ENCODE results near the gene DARS1. TPM values are rescaled to one million over a fixed set of nuclear protein-coding genes. Genes with fewer than 3 reads are reported as not detected.

Gene DARS1
- polyA plus RNA-seq, 1 donor (not counting 4 experiments of a cell fraction or from before 2014, with no cell fraction given), result 129 TPM

DNA sequence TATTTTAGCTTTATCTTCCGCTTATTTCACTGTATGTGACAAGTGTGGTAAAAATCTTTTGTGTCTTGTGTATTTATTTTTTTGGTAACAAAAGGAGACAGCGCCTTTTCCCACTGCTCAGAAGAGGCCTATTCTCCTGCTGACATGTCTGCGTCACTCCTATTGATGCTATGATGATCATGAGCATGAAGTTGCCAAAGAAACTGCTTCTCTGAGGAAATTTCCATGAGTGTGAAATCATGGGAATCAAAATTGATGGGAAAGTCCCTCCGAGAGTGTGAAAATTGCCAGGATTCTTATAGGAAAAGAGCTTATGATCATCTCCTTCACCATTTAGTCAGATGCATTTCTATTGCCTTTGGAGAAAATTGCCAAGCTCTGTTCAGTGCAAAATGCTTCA, 36.5 kb upstream of the DARS1 start:
- Histone ChIP-seq H3K9me1 (ENCODE audit: control insufficient read depth, extremely low read depth, insufficient read depth, low read length) (no peaks in the 10 kb centered on the region), H3K27me3 (ENCODE audit: control insufficient read depth, extremely low read depth, insufficient read depth, low read length) (peaks cover 3% of the 10 kb centered on the region), H4K20me1 (ENCODE audit: control insufficient read depth, extremely low read depth, insufficient read depth, low read length) (no peaks in the 10 kb centered on the region), H3K79me2 (ENCODE audit: control insufficient read depth, insufficient read depth, low read length) (no peaks in the 10 kb centered on the region), H3K4me3 (ENCODE audit: control insufficient read depth in 2 of 3, extremely low read depth in 1 of 3, insufficient read depth in 2 of 3, low read depth in 1 of 3, low read length in 3 of 3) (no peak overlapping the region), H3K27ac (ENCODE audit: control insufficient read depth, insufficient read depth, low read length) (no peak overlapping the region), H3K4me2 (ENCODE audit: control insufficient read depth, extremely low read depth, insufficient read depth, low read depth, low read length) (no peak overlapping the region), H2AFZ (ENCODE audit: control insufficient read depth, low read length) (no peak overlapping the region), H3K36me3 (ENCODE audit: control insufficient read depth in 2 of 2, extremely low read depth in 1 of 2, insufficient read depth in 2 of 2, low read length in 2 of 2) (no peaks in the 10 kb centered on the region), H3K9ac (ENCODE audit: control insufficient read depth, extremely low read depth, insufficient read depth, low read length) (no peak overlapping the region), H3K9me3 (ENCODE audit: control insufficient read depth, low read depth, low read length) (no peaks in the 10 kb centered on the region), H3K4me1 (ENCODE audit: control insufficient read depth, extremely low read depth, insufficient read depth, low read length) (peaks cover 3% of the 10 kb centered on the region)
- dilution Hi-C loops (cut with MboI; ENCODE audit: extremely low pct_ligation_motif_present, low sequenced_read_pairs), result no loop called here
- DNase-seq (ENCODE audit: low read depth, low spot score) (no peak), FAIRE-seq (no peak)
- TF ChIP-seq EZH2 (IDR thresholded peaks at IDR 0.05; ENCODE audit: low read length), result no peak
- TF ChIP-seq, protein P1, sequence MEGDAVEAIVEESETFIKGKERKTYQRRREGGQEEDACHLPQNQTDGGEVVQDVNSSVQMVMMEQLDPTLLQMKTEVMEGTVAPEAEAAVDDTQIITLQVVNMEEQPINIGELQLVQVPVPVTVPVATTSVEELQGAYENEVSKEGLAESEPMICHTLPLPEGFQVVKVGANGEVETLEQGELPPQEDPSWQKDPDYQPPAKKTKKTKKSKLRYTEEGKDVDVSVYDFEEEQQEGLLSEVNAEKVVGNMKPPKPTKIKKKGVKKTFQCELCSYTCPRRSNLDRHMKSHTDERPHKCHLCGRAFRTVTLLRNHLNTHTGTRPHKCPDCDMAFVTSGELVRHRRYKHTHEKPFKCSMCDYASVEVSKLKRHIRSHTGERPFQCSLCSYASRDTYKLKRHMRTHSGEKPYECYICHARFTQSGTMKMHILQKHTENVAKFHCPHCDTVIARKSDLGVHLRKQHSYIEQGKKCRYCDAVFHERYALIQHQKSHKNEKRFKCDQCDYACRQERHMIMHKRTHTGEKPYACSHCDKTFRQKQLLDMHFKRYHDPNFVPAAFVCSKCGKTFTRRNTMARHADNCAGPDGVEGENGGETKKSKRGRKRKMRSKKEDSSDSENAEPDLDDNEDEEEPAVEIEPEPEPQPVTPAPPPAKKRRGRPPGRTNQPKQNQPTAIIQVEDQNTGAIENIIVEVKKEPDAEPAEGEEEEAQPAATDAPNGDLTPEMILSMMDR (optimal IDR thresholded peaks at IDR 0.05 in 1 of 3, IDR thresholded peaks at IDR 0.05 in 1 of 3, conservative IDR thresholded peaks at IDR 0.05 in 1 of 3; ENCODE audit: extremely low read depth in 1 of 3, insufficient read depth in 2 of 3, low read length in 3 of 3), result no peak

GRCh38 chr2:136021406-136021805, 36.0 kb upstream of the DARS1 start:
- H3K9me3 ChIP-seq (ENCODE audit: control insufficient read depth, low read depth, low read length), result no peaks in the 10 kb centered on the region
- TF ChIP-seq EZH2 (IDR thresholded peaks at IDR 0.05; ENCODE audit: low read length), result no peak
- TF ChIP-seq, protein P1 (optimal IDR thresholded peaks at IDR 0.05 in 1 of 3, IDR thresholded peaks at IDR 0.05 in 1 of 3, conservative IDR thresholded peaks at IDR 0.05 in 1 of 3; ENCODE audit: extremely low read depth in 1 of 3, insufficient read depth in 2 of 3, low read length in 3 of 3), result no peak
- no peak overlapping the region for H3K4me2 ChIP-seq (ENCODE audit: control insufficient read depth, extremely low read depth, insufficient read depth, low read depth, low read length)
- no peaks in the 10 kb centered on the region for H3K36me3 ChIP-seq (ENCODE audit: control insufficient read depth in 2 of 2, extremely low read depth in 1 of 2, insufficient read depth in 2 of 2, low read length in 2 of 2)
- no peaks in the 10 kb centered on the region for H4K20me1 ChIP-seq (ENCODE audit: control insufficient read depth, extremely low read depth, insufficient read depth, low read length)
- H3K9ac ChIP-seq (ENCODE audit: control insufficient read depth, extremely low read depth, insufficient read depth, low read length), result no peak overlapping the region
- no peak overlapping the region for H3K27ac ChIP-seq (ENCODE audit: control insufficient read depth, insufficient read depth, low read length)
- H2AFZ ChIP-seq (ENCODE audit: control insufficient read depth, low read length), result no peak overlapping the region
- H3K9me1 ChIP-seq (ENCODE audit: control insufficient read depth, extremely low read depth, insufficient read depth, low read length), result no peaks in the 10 kb centered on the region
- no peak for DNase-seq (ENCODE audit: low read depth, low spot score)
- dilution Hi-C loops (cut with MboI; ENCODE audit: extremely low pct_ligation_motif_present, low sequenced_read_pairs), result no loop called here
- FAIRE-seq, result no peak
- H3K4me1 ChIP-seq (ENCODE audit: control insufficient read depth, extremely low read depth, insufficient read depth, low read length), result peaks cover 3% of the 10 kb centered on the region
- peaks cover 4% of the 10 kb centered on the region for H3K27me3 ChIP-seq (ENCODE audit: control insufficient read depth, extremely low read depth, insufficient read depth, low read length)
- no peak overlapping the region for H3K4me3 ChIP-seq (ENCODE audit: control insufficient read depth in 2 of 3, extremely low read depth in 1 of 3, insufficient read depth in 2 of 3, low read depth in 1 of 3, low read length in 3 of 3)
- H3K79me2 ChIP-seq (ENCODE audit: control insufficient read depth, insufficient read depth, low read length), result no peaks in the 10 kb centered on the region

Measured in keratinocyte (primary cell).